ENCODE results near the gene HEPHL1. TPM values are rescaled to one million over a fixed set of nuclear protein-coding genes. Genes with fewer than 3 reads are reported as not detected.
A peak's percentile ranks its signal among the peaks of the same experiment; 100 is the strongest.
"Not testable (repeated sequence)": the region's sequence is repeated elsewhere in the genome, so short reads cannot be mapped to it uniquely, and the experiment has no call there.

The HEPHL1 gene
- total RNA-seq, 1 experiment from 2014 or later: not detected

- DNase-seq (ENCODE audit: low spot score): no peak
Observed at GRCh38 chr11:94084164-94084563, 63.0 kb downstream of the HEPHL1 start.

GRCh38 chr11:94088906-94089305, 67.8 kb downstream of the HEPHL1 start:
- DNase-seq (ENCODE audit: low spot score): no peak

- no peak for DNase-seq (ENCODE audit: low spot score)
Observed at GRCh38 chr11:94089341-94089740, 68.2 kb downstream of the HEPHL1 start.

- DNase-seq (ENCODE audit: low spot score): no peak
Observed at GRCh38 chr11:94090401-94090800, 69.2 kb downstream of the HEPHL1 start.

- no peak for DNase-seq (ENCODE audit: low spot score)
Observed at GRCh38 chr11:94091091-94091490, 69.9 kb downstream of the HEPHL1 start.

- DNase-seq (ENCODE audit: low spot score): no peak
Observed at GRCh38 chr11:94100253-94100652, 79.1 kb downstream of the HEPHL1 start.

- peak; percentile 47 for DNase-seq (ENCODE audit: low spot score)
Observed at GRCh38 chr11:94103471-94103870, 82.3 kb downstream of the HEPHL1 start.

- DNase-seq (ENCODE audit: low spot score): no peak
Observed at GRCh38 chr11:94104734-94105133, 83.6 kb downstream of the HEPHL1 start.

GRCh38 chr11:94106716-94107115, 85.6 kb downstream of the HEPHL1 start:
- DNase-seq (ENCODE audit: low spot score): no peak

- peak; percentile 4 for DNase-seq (ENCODE audit: low spot score)
Observed at GRCh38 chr11:94107363-94107762, 86.2 kb downstream of the HEPHL1 start.

GRCh38 chr11:94111241-94111640, 90.1 kb downstream of the HEPHL1 start:
- DNase-seq (ENCODE audit: low spot score): no peak

- no peak for DNase-seq (ENCODE audit: low spot score)
Observed at GRCh38 chr11:94111660-94112059, 90.5 kb downstream of the HEPHL1 start.

- DNase-seq (ENCODE audit: low spot score): no peak
Observed at GRCh38 chr11:94112206-94112953, 91.2 kb downstream of the HEPHL1 start.

GRCh38 chr11:94117197-94117574, 96.0 kb downstream of the HEPHL1 start:
- DNase-seq (ENCODE audit: low spot score): no peak

GRCh38 chr11:94117871-94118270, 96.7 kb downstream of the HEPHL1 start:
- DNase-seq (ENCODE audit: low spot score): no peak

- not testable (repeated sequence) for DNase-seq (ENCODE audit: low spot score)
Observed at GRCh38 chr11:94119676-94120075, 98.5 kb downstream of the HEPHL1 start.

GRCh38 chr11:94120516-94120915, 99.4 kb downstream of the HEPHL1 start:
- DNase-seq (ENCODE audit: low spot score): not testable (repeated sequence)

- no peak for DNase-seq (ENCODE audit: low spot score)
Observed at GRCh38 chr11:94120946-94121345, 99.8 kb downstream of the HEPHL1 start.

- DNase-seq (ENCODE audit: low spot score): no peak
Observed at GRCh38 chr11:94125407-94126115, 104.4 kb downstream of the HEPHL1 start.

GRCh38 chr11:94127638-94128037, 106.5 kb downstream of the HEPHL1 start:
- no peak for DNase-seq (ENCODE audit: low spot score)

- peak; percentile 73 for DNase-seq (ENCODE audit: low spot score)
Observed at GRCh38 chr11:94128291-94128745, 107.2 kb downstream of the HEPHL1 start.

- peak; percentile 89 for DNase-seq (ENCODE audit: low spot score)
Observed at GRCh38 chr11:94128746-94129511, 107.8 kb downstream of the HEPHL1 start, which contains the start of gene PANX1. Gene PANX1, plus strand, starts transcription at chr11:94128841. Its CDS starts 472 bp downstream, at chr11:94129313.
